ENCODE results near the gene SAP30.

Gene SAP30

DNA sequence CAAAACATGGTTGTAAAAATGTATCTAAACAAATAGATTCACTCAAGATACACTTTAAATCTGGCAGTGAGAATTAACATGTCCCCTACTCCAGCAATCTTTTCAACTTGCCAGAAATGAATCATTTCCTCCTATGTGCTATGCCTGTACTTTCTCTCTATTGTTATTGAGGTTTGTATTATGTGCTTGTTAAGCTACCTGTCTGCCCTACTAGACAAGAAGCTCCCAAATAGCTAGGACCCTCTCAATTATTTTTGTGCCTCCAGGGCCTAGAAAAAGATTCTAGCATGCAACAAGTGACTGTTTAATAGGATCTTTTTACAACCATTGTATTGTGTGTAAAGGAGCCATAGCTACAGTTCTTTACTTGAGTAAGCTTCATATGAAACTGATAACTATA lies 3.5 kb upstream of the SAP30 start:
- peak; percentile 32 for DNase-seq (ENCODE audit: low spot score)

DNA sequence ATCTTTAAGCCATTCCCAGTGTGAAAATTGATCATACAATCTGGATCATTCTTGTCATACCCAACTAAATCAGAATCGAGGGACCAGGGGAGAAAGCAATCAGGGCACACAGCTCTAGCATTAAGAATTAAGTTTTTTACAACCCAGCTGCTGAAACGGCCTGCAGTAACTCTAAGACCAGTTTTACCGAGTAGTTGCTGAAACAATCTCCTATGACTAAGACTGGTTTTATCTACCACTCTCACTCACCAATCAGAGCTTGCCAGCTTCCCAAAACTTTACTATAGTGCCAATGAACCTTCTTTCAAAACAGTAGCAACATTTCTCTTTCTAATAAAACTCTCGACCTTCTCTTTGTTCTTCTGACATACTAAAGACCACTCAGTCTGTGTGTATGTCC lies 2.8 kb upstream of the SAP30 start:
- DNase-seq (ENCODE audit: low spot score) = peak; percentile 39

GRCh38 chr4:173370130-173370476 lies 651 bp upstream of the SAP30 start:
- DNase-seq (ENCODE audit: low spot score) = no peak

DNA sequence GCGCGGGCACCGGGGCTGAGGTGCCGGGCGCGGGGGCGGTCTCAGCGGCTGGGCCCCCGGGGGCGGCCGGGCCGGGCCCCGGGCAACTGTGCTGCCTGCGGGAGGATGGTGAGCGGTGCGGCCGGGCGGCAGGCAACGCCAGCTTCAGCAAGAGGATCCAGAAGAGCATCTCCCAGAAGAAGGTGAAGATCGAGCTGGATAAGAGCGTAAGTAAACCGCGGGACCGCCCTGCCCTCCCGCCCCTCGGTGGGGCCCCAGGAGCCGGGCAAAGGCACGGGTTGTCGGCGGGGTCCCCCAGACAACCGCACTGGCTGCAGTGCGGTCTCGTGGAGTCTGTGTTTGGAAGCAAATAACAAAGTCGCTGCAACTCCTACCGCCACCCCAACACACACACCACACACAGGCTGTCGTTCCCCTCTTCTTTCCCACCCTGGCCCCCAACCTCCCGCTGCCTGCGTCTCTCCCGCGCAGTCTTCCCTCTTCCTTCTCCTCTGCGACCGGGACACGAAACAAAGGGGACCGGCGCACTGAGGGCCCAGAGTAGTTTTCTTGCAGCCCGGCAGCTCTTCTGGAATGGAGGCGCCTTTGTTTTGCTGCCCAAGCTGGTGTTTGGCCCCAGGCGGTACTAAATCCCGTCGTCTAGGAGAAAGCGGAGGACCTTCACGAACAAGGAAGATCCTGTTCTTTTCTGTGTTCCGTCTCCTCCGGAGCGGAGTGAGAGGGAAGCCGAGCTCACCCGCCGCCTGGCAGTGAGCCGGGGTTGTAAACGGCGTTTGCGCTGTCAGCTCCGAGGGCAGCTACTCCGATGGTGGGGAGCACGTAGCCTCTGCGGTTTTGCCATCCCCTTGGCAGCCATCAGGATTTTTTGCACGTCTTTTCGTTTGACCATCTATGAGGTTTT lies 788 bp downstream of the SAP30 start:
- peak; percentile 77 for DNase-seq (ENCODE audit: low spot score)

DNA sequence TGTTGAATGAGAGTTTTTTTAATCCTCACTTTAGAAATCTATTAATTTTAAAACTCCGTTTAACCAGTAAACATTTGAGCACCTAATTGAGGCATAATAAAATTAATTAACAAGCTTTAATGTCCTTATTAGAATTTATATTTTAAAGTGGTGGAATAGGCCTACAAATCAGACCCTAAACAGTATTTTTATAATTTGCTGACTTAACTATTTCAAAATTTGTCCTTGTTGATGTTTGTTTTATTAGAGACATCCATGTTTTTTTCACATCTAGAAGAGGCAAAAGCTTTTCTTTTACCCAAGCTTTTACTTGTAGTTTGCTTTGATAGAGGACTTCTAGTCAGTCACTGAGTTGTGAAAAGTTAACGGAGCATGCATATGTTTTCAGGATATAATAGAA lies 3.8 kb downstream of the SAP30 start:
- DNase-seq (ENCODE audit: low spot score) = no peak

GRCh38 chr4:173379929-173380328 lies 9.2 kb downstream of the SAP30 start:
- no peak for DNase-seq (ENCODE audit: low spot score)

DNA sequence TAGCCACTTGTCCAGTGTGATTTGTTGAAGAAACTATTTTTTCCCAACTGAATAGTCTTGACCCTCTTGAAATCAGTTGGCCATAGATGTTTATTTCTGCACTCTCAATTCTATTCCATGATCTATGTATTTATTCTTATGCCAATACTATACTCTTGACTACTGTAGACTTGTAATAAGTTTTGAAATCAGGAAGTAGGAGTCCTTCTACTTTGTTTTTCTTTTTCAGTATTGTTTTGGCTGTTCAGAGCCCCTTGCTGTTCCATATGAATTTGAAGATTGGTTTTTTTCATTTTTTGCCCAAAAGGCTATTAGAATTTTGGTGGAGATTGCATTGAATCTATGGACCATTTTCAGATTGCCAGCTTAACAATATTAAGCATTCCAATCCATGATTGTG lies 10.2 kb downstream of the SAP30 start:
- no peak for DNase-seq (ENCODE audit: low spot score)

GRCh38 chr4:173381610-173382009 lies 10.9 kb downstream of the SAP30 start:
- DNase-seq (ENCODE audit: low spot score) = no peak

- DNase-seq (ENCODE audit: low spot score) = no peak
Observed at GRCh38 chr4:173382349-173382748, 11.6 kb downstream of the SAP30 start.

- no peak for DNase-seq (ENCODE audit: low spot score)
Observed at GRCh38 chr4:173386751-173387150, 16.0 kb downstream of the SAP30 start.

DNA sequence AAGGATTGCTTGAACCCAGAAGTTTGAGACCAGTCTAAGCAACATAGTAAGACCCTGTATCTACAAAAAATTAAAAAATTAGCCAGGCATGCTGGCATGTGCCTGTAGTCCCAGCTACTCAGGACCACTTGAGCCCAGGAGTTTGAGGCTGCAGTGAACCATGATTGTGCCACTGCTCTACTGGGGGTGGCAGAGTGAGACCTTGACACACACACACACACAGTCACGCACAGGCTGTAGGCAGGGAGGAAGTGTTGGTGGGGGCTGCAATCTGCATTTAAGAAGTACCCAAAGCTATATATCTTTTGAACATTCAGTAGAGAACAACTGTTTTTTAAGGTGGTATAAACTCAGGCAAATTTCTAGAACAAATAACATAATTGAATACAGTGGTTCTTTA lies 20.9 kb downstream of the SAP30 start:
- no peak for DNase-seq (ENCODE audit: low spot score)

GRCh38 chr4:173397604-173398003 lies 26.9 kb downstream of the SAP30 start:
- no peak for DNase-seq (ENCODE audit: low spot score)

DNA sequence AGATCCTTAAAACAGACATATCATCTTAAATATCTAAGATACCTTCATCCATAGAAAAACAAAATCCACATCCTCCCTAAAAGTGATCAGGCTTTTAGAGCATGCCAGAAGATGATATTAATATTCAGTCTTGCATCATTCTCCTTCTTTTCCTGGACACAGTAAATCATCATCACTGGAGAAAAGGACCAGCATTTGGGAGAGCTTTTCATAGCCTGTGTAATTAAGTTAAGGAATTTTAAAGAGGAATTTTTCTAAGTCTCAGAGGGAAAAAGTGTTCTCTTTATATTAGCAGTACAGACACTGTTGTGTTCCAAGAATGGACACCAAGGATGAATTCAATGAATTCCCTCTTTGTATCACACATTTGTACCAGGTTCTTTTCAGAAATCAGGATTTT lies 27.5 kb downstream of the SAP30 start:
- no peak for DNase-seq (ENCODE audit: low spot score)

GRCh38 chr4:173398779-173399415 lies 28.1 kb downstream of the SAP30 start, which contains the start of gene SCRG1:
Gene SCRG1 (minus strand): TSS chr4:173399116. CDS start chr4:173391414, 7,702 bp downstream.
- DNase-seq (ENCODE audit: low spot score) = no peak

- DNase-seq (ENCODE audit: low spot score) = no peak
Observed at GRCh38 chr4:173401063-173401462, 30.3 kb downstream of the SAP30 start.

GRCh38 chr4:173403051-173403450 lies 32.3 kb downstream of the SAP30 start:
- DNase-seq (ENCODE audit: low spot score) = no peak

GRCh38 chr4:173404296-173404865 lies 33.6 kb downstream of the SAP30 start:
- no peak for DNase-seq (ENCODE audit: low spot score)

DNA sequence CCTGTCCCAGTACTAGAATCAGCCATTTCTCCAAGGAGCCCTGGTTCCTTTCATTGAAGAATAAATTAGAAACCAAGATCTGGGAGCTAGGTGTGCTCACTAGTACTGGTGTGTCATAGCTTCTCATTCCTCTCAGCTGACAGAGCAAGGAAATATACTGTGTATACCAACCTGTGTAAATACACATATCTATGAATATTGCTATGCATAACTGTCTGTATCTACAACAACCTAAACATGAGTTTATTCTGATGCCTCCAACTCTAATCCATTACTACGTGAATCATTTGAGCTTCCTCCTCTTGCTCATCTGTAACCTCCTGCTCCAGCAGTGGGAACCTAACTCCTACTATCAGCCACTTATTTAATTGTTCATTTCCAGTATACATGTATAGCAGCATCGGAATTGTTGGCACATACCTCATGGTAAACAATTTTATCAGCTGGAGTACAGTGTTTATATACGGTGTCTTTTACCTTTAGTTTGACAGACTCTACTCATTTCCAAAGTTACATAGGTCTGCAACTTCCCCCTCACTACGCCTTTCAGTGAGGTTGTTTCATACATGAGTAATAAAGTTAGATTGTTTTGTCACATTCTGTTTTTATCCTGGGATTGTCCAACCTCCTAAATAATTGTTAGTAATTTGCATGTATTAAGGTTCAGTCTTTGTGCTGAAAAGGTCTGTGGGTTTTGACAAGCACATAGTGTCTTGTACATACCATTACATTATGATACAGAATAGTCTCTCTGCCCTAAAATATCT lies 35.3 kb downstream of the SAP30 start:
- DNase-seq (ENCODE audit: low spot score) = peak; percentile 7

GRCh38 chr4:173410079-173410478 lies 39.3 kb downstream of the SAP30 start:
- DNase-seq (ENCODE audit: low spot score) = no peak

DNA sequence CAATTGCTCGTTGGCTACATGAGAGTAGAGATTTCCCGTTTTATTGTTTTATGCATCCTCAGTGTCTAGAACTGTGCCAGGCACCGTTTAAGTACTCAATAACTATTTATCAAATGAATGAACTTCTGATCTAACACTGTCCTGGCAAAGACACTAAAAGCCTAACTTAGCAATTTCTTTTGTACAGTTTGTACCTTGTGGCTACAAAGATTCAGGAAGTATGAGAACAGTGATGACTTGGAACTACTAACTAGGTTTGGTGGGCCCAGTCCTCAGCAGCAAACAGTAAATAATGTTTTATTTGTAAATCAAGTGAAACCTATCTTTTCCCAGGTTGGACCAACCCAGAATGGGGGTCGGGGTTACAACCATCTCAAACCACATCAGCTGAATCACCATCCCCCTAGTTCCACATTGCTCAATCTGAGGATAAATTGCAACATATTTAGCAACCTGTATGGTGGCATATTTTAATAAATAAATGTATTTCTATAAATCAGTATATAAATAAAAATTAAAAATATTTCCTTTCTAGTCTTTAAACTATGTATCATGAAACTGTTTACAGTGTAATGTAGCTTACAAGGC lies 40.4 kb downstream of the SAP30 start:
- DNase-seq (ENCODE audit: low spot score) = no peak

- DNase-seq (ENCODE audit: low spot score) = no peak
Observed at GRCh38 chr4:173413036-173413435, 42.3 kb downstream of the SAP30 start.

- no peak for DNase-seq (ENCODE audit: low spot score)
Observed at GRCh38 chr4:173414456-173414855, 43.7 kb downstream of the SAP30 start.

Data from RKO (cell line).